Measurements from ENCODE around the gene DYSF. TPM values are rescaled to one million over a fixed set of nuclear protein-coding genes. Genes with fewer than 3 reads are reported as not detected.

DYSF gene
- polyA plus RNA-seq, 1 of the 3 experiments (the other 2 are of a cell fraction), result 0.10 TPM

- no peak for DNase-seq
- Histone ChIP-seq H3K27ac (ENCODE audit: low read depth in 2 of 2, low read length in 1 of 2) (no peak overlapping the region), H3K9ac (no peak overlapping the region), H3K27me3 (ENCODE audit: insufficient read depth) (0 out of 2 replicates have a peak, but pooled peaks cover 5% of the 10 kb centered on the region), H3K4me3 (ENCODE audit: low read depth in 2 of 2, low read length in 1 of 2) (peak overlapping the region in 1 of 2 experiments; percentile 43; a peak in 1 of 4 replicates), H2AFZ (ENCODE audit: low read depth) (no peak overlapping the region), H4K20me1 (ENCODE audit: insufficient read depth) (no peaks in the 10 kb centered on the region), H3F3A (replicated peaks; ENCODE audit: insufficient read depth) (no peaks in the 10 kb centered on the region), H3K9me3 (no peaks in the 10 kb centered on the region), H3K79me2 (ENCODE audit: insufficient read depth) (no peaks in the 10 kb centered on the region), H3K4me1 (ENCODE audit: control insufficient read depth in 1 of 2, insufficient read depth in 2 of 2, low read depth in 1 of 2, low read length in 1 of 2) (peaks cover 0 to 32% of the 10 kb centered on the region in 2 experiments; a peak in 1 of 4 replicates), H3K4me2 (peak overlapping the region; percentile 71), H3K9me2 (no peaks in the 10 kb centered on the region), H3K36me3 (replicated peaks in 1 of 2; ENCODE audit: control insufficient read depth in 1 of 2, insufficient read depth in 2 of 2, low read length in 1 of 2) (no peaks in the 10 kb centered on the region)
- WGBS (ENCODE audit: low lambda C conversion rate), result 74% methylated on average over 11 of the region's 17 CpGs
- TF ChIP-seq SMC3 (IDR thresholded peaks at IDR 0.05; ENCODE audit: low read depth, low read length) (no peak), SIN3A (IDR thresholded peaks at IDR 0.05; ENCODE audit: borderline replicate concordance, low read depth, low read length) (no peak), REST (IDR thresholded peaks at IDR 0.05; ENCODE audit: low read depth, low read length) (no peak), NRF1 (IDR thresholded peaks at IDR 0.05; ENCODE audit: low read depth, low read length) (no peak), EZH2phosphoT487 (IDR thresholded peaks at IDR 0.05; ENCODE audit: borderline replicate concordance, low read depth) (no peak), NFIC (IDR thresholded peaks at IDR 0.05; ENCODE audit: borderline replicate concordance) (no peak), CHD2 (IDR thresholded peaks at IDR 0.05; ENCODE audit: low read length, partially characterized antibody) (no peak), TEAD4 (IDR thresholded peaks at IDR 0.05; ENCODE audit: borderline replicate concordance, insufficient read depth) (no peak), YY1 (IDR thresholded peaks at IDR 0.05; ENCODE audit: low read depth) (no peak), CTCF (IDR thresholded peaks at IDR 0.05) (no peak), FOSL2 (IDR thresholded peaks at IDR 0.05; ENCODE audit: borderline replicate concordance, low read depth) (no peak), RXRA (IDR thresholded peaks at IDR 0.05; ENCODE audit: borderline replicate concordance, low read depth) (no peak), MEF2A (IDR thresholded peaks at IDR 0.05; ENCODE audit: borderline replicate concordance, low read depth) (no peak), TAF1 (IDR thresholded peaks at IDR 0.05; ENCODE audit: borderline replicate concordance, low read depth, low read length) (no peak), GATA2 (CRISPR knock-in tag; IDR thresholded peaks at IDR 0.05) (no peak), RCOR1 (IDR thresholded peaks at IDR 0.05; ENCODE audit: low read length) (no peak)
- POLR2A ChIA-PET, result no interaction called here
- CTCF ChIA-PET, result interaction anchor here (0.7 to 2.0 kb wide), 6 partner anchors 9 to 123 kb away, joined by 3 to 11 read pairs (median 3); partner anchors contain the start of gene ZNF638
Observed at GRCh38 chr2:71454221-71455010, 1.1 kb downstream of the DYSF start.
